Fibroblast of villous mesenchyme (primary cell): ENCODE measurements around the gene SGCE. TPM values are rescaled to one million over a fixed set of nuclear protein-coding genes. Genes with fewer than 3 reads are reported as not detected.

Source experiments
- DNase-seq: peaks from one replicate; pipeline ENCODE4 v3.0.0-alpha.2; 2010; ENCODE audit warnings: low read depth
- H3K4me3 ChIP-seq: 2 replicates; pipeline ENCODE4 v1.5.1; 2011; ENCODE audit warnings: low read depth, mild to moderate bottlenecking, low read length
- total RNA-seq: library from RNA; depleted of rRNA; stranded (reverse); fragments of >200 nt; gene quantifications from 2 replicates; pipeline ENCODE4 v1.2.3, GENCODE V29; 2012
- TF ChIP-seq, protein P1 (sequence below): IDR thresholded peaks from 2 replicates; pipeline ENCODE4 v1.5.1; 2012; ENCODE audit warnings: low read depth, mild to moderate bottlenecking, low read length; ENCODE audit not compliant: insufficient read depth

Gene SGCE
- total RNA-seq, 1 donor: 92.8 TPM

DNA sequence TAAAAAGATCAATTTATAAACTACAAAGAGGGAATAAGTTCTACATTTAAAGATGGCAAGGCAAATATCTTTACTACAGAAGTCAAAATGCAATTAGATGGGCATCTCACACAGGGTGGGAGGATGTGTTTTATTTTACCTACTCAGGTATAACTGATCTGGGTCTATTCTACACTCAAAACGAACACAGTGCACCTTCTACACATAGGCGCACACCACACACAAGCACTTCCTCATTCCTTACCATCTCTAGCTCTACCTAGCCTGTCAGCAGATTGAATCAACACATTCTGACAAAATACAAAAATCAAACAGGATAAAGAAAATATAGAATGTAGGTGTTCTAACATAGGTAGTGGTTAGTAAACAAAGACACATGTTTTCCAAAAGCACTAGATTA, 64.8 kb downstream of the SGCE start:
- TF ChIP-seq, protein P1, sequence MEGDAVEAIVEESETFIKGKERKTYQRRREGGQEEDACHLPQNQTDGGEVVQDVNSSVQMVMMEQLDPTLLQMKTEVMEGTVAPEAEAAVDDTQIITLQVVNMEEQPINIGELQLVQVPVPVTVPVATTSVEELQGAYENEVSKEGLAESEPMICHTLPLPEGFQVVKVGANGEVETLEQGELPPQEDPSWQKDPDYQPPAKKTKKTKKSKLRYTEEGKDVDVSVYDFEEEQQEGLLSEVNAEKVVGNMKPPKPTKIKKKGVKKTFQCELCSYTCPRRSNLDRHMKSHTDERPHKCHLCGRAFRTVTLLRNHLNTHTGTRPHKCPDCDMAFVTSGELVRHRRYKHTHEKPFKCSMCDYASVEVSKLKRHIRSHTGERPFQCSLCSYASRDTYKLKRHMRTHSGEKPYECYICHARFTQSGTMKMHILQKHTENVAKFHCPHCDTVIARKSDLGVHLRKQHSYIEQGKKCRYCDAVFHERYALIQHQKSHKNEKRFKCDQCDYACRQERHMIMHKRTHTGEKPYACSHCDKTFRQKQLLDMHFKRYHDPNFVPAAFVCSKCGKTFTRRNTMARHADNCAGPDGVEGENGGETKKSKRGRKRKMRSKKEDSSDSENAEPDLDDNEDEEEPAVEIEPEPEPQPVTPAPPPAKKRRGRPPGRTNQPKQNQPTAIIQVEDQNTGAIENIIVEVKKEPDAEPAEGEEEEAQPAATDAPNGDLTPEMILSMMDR: no peak
- DNase-seq: no peak
- H3K4me3 ChIP-seq: no peak overlapping the region

DNA sequence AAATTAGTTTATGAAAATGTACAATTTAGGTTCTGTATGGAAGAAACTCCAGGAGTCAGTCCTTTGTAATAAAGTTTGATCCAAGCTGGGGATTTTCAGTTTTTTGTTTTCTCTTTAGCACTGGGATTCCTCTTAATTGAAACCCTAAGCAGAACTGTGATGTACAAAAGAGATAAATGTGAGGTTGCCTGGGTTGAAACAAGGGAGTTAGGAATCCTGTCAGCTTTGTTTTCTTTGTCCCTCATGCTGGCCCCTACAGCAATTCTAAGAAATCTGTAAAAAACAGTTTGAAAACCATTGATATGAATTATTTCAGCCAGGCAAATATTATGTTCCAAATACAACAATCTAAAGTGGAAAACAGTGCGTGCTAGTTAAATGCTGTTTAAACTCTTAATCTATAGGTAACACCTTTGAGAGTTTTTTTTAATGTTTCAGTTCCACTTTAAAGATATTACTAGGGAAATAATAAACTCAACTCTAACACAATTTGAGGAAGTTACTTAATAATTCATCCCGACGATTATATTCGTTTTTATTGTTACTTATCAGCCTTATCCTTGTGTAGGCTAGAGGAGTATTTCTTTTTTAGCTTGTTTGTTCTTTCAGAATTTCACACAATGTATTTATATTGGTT, 65.3 kb downstream of the SGCE start:
- H3K4me3 ChIP-seq: no peak overlapping the region
- DNase-seq: no peak
- TF ChIP-seq, protein P1: no peak

DNA sequence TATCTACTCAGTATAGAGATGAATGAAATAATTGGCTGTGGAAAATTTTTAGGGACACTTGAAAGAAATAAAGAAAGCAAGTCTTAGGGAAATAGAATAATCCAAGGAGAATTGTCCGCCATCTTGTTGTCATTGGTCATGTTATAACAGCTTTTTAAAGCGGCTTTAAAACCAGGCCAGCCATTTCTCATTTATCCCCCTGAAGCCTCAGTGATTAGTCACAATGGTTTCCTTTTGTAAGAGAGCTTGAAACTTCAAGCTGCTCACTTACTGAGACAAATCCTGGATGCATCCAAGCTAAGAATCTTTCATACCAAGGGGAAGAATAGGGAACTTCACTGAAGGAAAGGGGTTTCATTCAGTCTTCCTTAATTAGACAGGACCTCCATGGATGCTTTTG, 67.9 kb downstream of the SGCE start:
- TF ChIP-seq, protein P1: no peak
- H3K4me3 ChIP-seq: no peak overlapping the region
- DNase-seq: no peak

DNA sequence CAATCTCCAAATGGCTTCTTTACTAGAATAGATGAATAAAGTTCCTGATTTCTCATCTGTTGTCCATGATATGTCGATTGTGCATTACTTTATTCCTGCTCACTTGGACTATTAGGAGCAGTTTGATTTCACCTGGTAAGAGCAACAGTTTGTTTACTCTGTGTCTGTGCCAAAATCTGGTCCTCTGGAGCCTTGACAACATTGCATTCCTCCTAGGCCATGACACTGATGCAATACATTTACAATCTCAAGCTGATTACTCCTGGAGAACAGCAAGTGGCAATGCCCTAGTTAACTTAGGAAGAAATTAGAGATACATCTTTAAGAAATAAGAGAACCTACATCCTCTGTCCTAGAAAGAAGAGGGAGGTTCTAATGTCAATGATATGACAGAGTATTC, 71.8 kb downstream of the SGCE start:
- TF ChIP-seq, protein P1: no peak
- DNase-seq: peak; percentile 34
- no peak overlapping the region for H3K4me3 ChIP-seq

DNA sequence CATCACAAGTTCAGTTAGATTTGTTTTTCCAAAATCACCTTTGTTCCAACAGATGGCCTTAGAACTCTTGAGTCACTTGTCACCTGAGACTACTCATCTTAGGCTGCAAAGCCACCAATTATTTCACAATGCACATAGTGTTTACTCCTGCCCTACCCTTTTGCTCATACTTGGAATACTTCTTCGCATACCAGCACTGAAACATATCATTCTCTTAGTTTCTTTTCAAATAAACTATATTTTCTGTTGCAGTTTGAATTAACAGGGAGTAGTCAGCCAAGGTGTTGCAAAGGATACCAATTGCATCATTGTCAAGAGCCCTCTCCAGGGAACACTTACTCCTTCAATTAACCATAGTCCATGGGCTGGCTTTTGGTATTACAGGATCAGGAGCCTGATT, 75.3 kb downstream of the SGCE start:
- no peak overlapping the region for H3K4me3 ChIP-seq
- DNase-seq: peak; percentile 38
- TF ChIP-seq, protein P1: no peak

DNA sequence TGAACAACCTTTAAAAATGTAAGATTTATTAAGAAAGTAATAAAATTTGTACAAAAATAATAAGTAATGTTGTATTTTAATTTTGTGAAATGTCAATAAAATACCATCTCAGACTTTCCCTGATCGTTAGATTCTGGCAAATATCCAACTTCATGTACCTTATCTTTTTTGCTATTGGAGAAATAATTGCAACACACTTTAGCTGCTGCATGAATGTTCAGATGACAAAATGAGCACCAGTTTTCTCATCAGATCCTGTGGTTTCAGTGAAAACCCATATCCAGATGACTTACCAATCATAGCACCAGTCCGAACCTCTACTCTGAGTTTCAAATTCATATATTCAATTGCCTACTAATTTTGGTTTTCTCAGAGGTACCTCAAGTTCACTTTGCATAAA, 76.5 kb downstream of the SGCE start:
- no peak for DNase-seq
- TF ChIP-seq, protein P1: no peak
- no peak overlapping the region for H3K4me3 ChIP-seq

DNA sequence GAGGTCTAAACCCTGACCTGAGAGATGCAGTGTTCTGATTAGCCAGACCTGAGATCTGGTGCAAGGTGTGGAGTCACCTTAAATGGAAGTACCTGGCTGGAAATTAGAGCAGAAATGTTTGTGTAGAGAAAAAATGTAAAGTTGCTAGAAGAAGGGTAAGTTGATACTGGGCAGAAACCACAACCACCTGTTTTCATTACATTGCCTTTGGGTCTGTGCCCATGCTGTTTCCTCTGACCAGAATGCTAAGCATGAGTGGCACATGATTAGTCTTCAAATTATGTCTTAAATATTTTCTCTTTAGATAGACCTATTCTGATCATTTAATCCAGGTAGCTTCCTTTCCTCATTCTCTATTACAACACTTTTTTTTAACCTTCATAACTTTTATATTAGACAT, 77.3 kb downstream of the SGCE start:
- TF ChIP-seq, protein P1: no peak
- DNase-seq: no peak
- H3K4me3 ChIP-seq: no peak overlapping the region
